Prostate gland (tissue), 2 donors: ENCODE measurements around the gene DMD.

ENCODE experiments used
- CTCF ChIP-seq, 4 experiments: fragments of 200-600 bp in 2 of 4; fragments of 450-650 bp in 2 of 4; sonication (generic) in 2 of 4; IDR thresholded peaks; 1 replicate in 3 of 4; 2 replicates in 1 of 4; pipeline ENCODE4 v1.5.1; 2016 to 2019; ENCODE audit warnings: antibody characterized with exemption in 4 of 4, mild to moderate bottlenecking in 2 of 4, moderate library complexity in 2 of 4
- POLR2A ChIP-seq: fragments of 450-650 bp; IDR thresholded peaks from one replicate; pipeline ENCODE4 v1.6.1; 2016; ENCODE audit warnings: antibody characterized with exemption, mild to moderate bottlenecking
- POLR2AphosphoS5 ChIP-seq: sonication (generic); formaldehyde crosslinking; IDR thresholded peaks from one replicate; pipeline ENCODE4 v1.6.1; 2017; ENCODE audit warnings: antibody characterized with exemption

GRCh38 chrX:31138124-31138523 lies 2073.2 kb downstream of the DMD start:
- TF ChIP-seq CTCF (IDR thresholded peaks at IDR 0.05) (no peak), POLR2AphosphoS5 (no peak), POLR2A (no peak)
